ENCODE measurements around the gene MNAT1.
"Not testable (repeated sequence)": the region's sequence is repeated elsewhere in the genome, so short reads cannot be mapped to it uniquely, and the experiment has no call there.

The MNAT1 gene

GRCh38 chr14:60805841-60806430 lies 71.4 kb downstream of the MNAT1 start:
- no peak for DNase-seq (ENCODE audit: low spot score)

GRCh38 chr14:60807247-60807646 lies 72.7 kb downstream of the MNAT1 start:
- no peak for DNase-seq (ENCODE audit: low spot score)

GRCh38 chr14:60807971-60808370 lies 73.4 kb downstream of the MNAT1 start:
- no peak for DNase-seq (ENCODE audit: low spot score)

- DNase-seq (ENCODE audit: low spot score): no peak
Measured at GRCh38 chr14:60812987-60813386, 78.4 kb downstream of the MNAT1 start.

GRCh38 chr14:60815371-60815770 lies 80.8 kb downstream of the MNAT1 start:
- no peak for DNase-seq (ENCODE audit: low spot score)

- DNase-seq (ENCODE audit: low spot score): no peak
Measured at GRCh38 chr14:60817113-60817512, 82.6 kb downstream of the MNAT1 start.

- no peak for DNase-seq (ENCODE audit: low spot score)
Measured at GRCh38 chr14:60819575-60819974, 85.0 kb downstream of the MNAT1 start.

- DNase-seq (ENCODE audit: low spot score): no peak
Measured at GRCh38 chr14:60838601-60839000, 104.0 kb downstream of the MNAT1 start.

- DNase-seq (ENCODE audit: low spot score): no peak
Measured at GRCh38 chr14:60839057-60839456, 104.5 kb downstream of the MNAT1 start.

GRCh38 chr14:60839657-60840056 lies 105.1 kb downstream of the MNAT1 start:
- DNase-seq (ENCODE audit: low spot score): no peak

GRCh38 chr14:60840313-60840712 lies 105.8 kb downstream of the MNAT1 start:
- DNase-seq (ENCODE audit: low spot score): no peak

- DNase-seq (ENCODE audit: low spot score): no peak
Measured at GRCh38 chr14:60845523-60845922, 111.0 kb downstream of the MNAT1 start.

GRCh38 chr14:60848066-60848465 lies 113.5 kb downstream of the MNAT1 start:
- no peak for DNase-seq (ENCODE audit: low spot score)

- DNase-seq (ENCODE audit: low spot score): not testable (repeated sequence)
Measured at GRCh38 chr14:60851692-60852091, 117.1 kb downstream of the MNAT1 start.

- no peak for DNase-seq (ENCODE audit: low spot score)
Measured at GRCh38 chr14:60856111-60856510, 121.5 kb downstream of the MNAT1 start.

GRCh38 chr14:60859525-60859924 lies 125.0 kb downstream of the MNAT1 start:
- no peak for DNase-seq (ENCODE audit: low spot score)

- DNase-seq (ENCODE audit: low spot score): no peak
Measured at GRCh38 chr14:60861545-60862140, 127.1 kb downstream of the MNAT1 start.

GRCh38 chr14:60862283-60862682 lies 127.7 kb downstream of the MNAT1 start:
- no peak for DNase-seq (ENCODE audit: low spot score)

- no peak for DNase-seq (ENCODE audit: low spot score)
Measured at GRCh38 chr14:60863249-60863648, 128.7 kb downstream of the MNAT1 start.

- no peak for DNase-seq (ENCODE audit: low spot score)
Measured at GRCh38 chr14:60865378-60866127, 131.0 kb downstream of the MNAT1 start.

GRCh38 chr14:60867503-60868172 lies 133.1 kb downstream of the MNAT1 start:
- no peak for DNase-seq (ENCODE audit: low spot score)

- DNase-seq (ENCODE audit: low spot score): no peak
Measured at GRCh38 chr14:60878121-60878520, 143.6 kb downstream of the MNAT1 start.

- DNase-seq (ENCODE audit: low spot score): no peak
Measured at GRCh38 chr14:60878536-60878935, 144.0 kb downstream of the MNAT1 start.

All from D341Med (cell line).